Chondrocyte (in vitro differentiated cells): ENCODE data around the gene URB1. TPM values are rescaled to one million over a fixed set of nuclear protein-coding genes. Genes with fewer than 3 reads are reported as not detected.

ENCODE experiments used
- DNase-seq: peaks from one replicate; pipeline ENCODE4 v3.0.0; 2021; ENCODE audit warnings: mixed read lengths, low spot score
- H3K27ac Mint-ChIP-seq: one replicate; pipeline ENCODE4 v1.8.0; 2021; ENCODE audit warnings: mild to moderate bottlenecking, moderate library complexity, mixed read lengths; ENCODE audit not compliant: unreplicated experiment
- H3K27me3 Mint-ChIP-seq: 2 replicates; pipeline ENCODE4 v1.8.0; 2021; ENCODE audit warnings: low read depth, mixed read lengths
- H3K36me3 Mint-ChIP-seq: 2 replicates; pipeline ENCODE4 v1.8.0; 2021; ENCODE audit warnings: low read depth, mixed read lengths
- H3K4me1 Mint-ChIP-seq: 2 replicates; pipeline ENCODE4 v1.8.0; 2021; ENCODE audit warnings: low read depth, mild to moderate bottlenecking, mixed read lengths
- H3K4me3 Mint-ChIP-seq: one replicate; pipeline ENCODE4 v1.8.0; 2021; ENCODE audit warnings: mild to moderate bottlenecking, moderate library complexity, mixed read lengths; ENCODE audit not compliant: unreplicated experiment
- H3K9me3 Mint-ChIP-seq: 2 replicates; pipeline ENCODE4 v1.8.0; 2021; ENCODE audit warnings: low read depth, mixed read lengths
- CTCF ChIP-seq: fragments of 200-600 bp; sonication (generic); IDR thresholded peaks from 2 replicates; pipeline ENCODE4 v1.5.0; 2021; ENCODE audit warnings: antibody characterized with exemption, mild to moderate bottlenecking, moderate library complexity
- total RNA-seq: library from RNA; stranded (reverse); gene quantifications from 3 replicates; pipeline ENCODE4 v1.2.1, GENCODE V29; 2021

Gene URB1
- total RNA-seq, 1 donor from 2014 or later = 15.1 TPM

GRCh38 chr21:32298148-32298559 lies 94.7 kb downstream of the URB1 start:
- Mint-ChIP-seq H3K27ac (no peak overlapping the region), H3K9me3 (no peaks in the 10 kb centered on the region), H3K4me1 (no peaks in the 10 kb centered on the region), H3K4me3 (no peak overlapping the region), H3K36me3 (peaks cover 7% of the 10 kb centered on the region), H3K27me3 (no peaks in the 10 kb centered on the region)
- no peak for DNase-seq
- no peak for TF ChIP-seq CTCF

GRCh38 chr21:32297449-32297848 lies 95.4 kb downstream of the URB1 start:
- no peak for TF ChIP-seq CTCF
- Mint-ChIP-seq H3K4me3 (no peak overlapping the region), H3K9me3 (no peaks in the 10 kb centered on the region), H3K27ac (no peak overlapping the region), H3K4me1 (no peaks in the 10 kb centered on the region), H3K36me3 (peaks cover 7% of the 10 kb centered on the region), H3K27me3 (no peaks in the 10 kb centered on the region)
- no peak for DNase-seq

DNA sequence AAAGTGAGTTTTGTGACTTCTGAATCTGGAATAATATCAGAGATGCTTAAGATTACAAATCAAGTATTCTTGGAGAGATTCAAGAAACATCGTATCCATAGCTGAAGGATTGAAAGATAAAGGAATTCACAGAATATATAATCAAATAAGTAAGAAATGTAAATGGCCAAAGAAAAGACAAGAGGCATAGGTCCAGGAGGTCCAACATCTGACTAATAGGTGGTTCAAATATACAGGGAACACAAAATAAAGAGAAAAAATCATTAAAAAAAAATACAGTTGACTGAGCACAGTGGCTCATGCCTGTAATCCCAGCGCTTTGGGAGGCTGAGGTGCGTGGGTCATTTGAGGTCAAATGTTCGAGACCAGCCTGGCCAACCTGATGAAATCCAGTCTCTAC lies 107.3 kb downstream of the URB1 start:
- Mint-ChIP-seq H3K27ac (no peak overlapping the region), H3K27me3 (no peaks in the 10 kb centered on the region), H3K4me1 (peaks cover under 1% of the 10 kb centered on the region), H3K4me3 (no peak overlapping the region), H3K9me3 (peaks cover 9% of the 10 kb centered on the region), H3K36me3 (peaks cover 2% of the 10 kb centered on the region)
- TF ChIP-seq CTCF = no peak
- DNase-seq = no peak

DNA sequence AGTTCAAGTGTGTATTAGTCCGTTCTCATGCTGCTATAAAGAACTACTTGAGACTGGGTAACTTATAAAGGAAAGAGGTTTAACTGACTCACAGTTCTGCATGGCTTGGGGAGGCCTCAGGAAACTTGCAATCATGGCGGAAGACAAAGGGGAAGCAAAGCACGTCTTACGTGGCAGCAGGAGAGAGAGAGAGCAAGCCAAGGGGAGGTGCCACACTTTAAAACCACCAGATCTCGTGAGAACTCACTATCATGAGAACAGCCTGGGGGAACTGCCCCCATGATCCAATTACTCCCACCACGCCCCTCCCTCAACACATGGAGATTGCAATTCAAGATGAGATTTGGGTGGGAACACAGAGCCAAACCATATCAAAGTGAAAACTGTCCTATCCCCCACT lies 109.8 kb downstream of the URB1 start:
- H3K27ac Mint-ChIP-seq = no peak overlapping the region
- no peak for TF ChIP-seq CTCF
- H3K27me3 Mint-ChIP-seq = no peaks in the 10 kb centered on the region
- H3K36me3 Mint-ChIP-seq = peaks cover 2% of the 10 kb centered on the region
- H3K4me1 Mint-ChIP-seq = peaks cover 21% of the 10 kb centered on the region
- H3K9me3 Mint-ChIP-seq = peaks cover 5% of the 10 kb centered on the region
- no peak overlapping the region for H3K4me3 Mint-ChIP-seq
- no peak for DNase-seq

DNA sequence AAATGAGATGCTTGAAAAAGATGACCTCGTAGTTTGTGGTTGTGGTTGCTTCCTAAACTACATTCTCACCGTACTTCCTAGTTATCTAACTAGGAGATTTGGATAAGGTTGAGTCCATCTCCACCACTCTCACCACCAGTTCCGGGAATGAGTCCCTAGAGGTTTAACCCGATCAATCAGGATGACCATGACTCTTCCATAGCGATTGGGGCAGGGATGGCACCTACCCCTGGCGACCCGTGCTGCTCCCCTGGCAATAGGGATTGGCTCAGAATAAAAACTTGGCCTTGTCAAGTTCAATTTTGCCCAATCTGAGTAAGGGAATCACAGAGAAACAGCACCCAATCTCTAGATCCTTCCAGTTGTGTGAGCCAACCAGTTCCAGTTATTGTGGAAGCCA lies 111.3 kb downstream of the URB1 start:
- Mint-ChIP-seq H3K36me3 (peaks cover 2% of the 10 kb centered on the region), H3K4me3 (no peak overlapping the region), H3K9me3 (peaks cover 5% of the 10 kb centered on the region), H3K27me3 (no peaks in the 10 kb centered on the region), H3K4me1 (peaks cover 26% of the 10 kb centered on the region), H3K27ac (no peak overlapping the region)
- no peak for DNase-seq
- no peak for TF ChIP-seq CTCF
